Hepatocyte (in vitro differentiated cells): Measurements from ENCODE around the gene THRAP3.
"Not testable (repeated sequence)": the region's sequence is repeated elsewhere in the genome, so short reads cannot be mapped to it uniquely, and the experiment has no call there.

Source experiments
- EZH2 ChIP-seq: fragments of 200-600 bp; sonication (generic); IDR thresholded peaks from 2 replicates; pipeline ENCODE4 v1.6.1; 2016; ENCODE audit warnings: antibody characterized with exemption, mild to moderate bottlenecking, borderline replicate concordance
- EZH2phosphoT487 ChIP-seq: fragments of 200-600 bp; sonication (generic); IDR thresholded peaks from one replicate; pipeline ENCODE4 v1.6.1; 2018; ENCODE audit warnings: antibody characterized with exemption, mild to moderate bottlenecking, low read depth, moderate library complexity; ENCODE audit not compliant: unreplicated experiment, severe bottlenecking
- TF ChIP-seq, protein P1 (sequence below): fragments of 200-600 bp; sonication (generic); IDR thresholded peaks from 2 replicates; pipeline ENCODE4 v1.5.1; 2016; ENCODE audit warnings: antibody characterized with exemption, mild to moderate bottlenecking; ENCODE audit not compliant: poor library complexity

DNA sequence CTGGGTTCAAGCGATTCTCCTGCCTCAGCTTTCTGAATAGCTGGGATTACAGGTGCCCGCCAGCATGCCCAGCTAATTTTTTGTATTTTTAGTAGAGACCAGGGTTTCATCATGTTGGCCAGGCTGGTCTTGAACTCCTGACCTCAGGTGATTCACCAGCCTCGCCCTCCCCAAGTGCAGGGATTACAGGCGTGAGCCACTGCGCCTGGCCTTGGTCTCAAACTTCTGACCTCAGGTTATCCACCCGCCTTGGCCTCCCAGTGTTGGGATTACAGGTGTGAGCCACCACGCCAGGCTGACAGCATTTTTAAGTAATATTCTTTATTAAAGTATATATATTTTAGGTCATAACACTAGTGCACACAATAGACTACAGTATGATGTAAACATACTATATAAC, 2.3 kb upstream of the THRAP3 start:
- TF ChIP-seq, protein P1, sequence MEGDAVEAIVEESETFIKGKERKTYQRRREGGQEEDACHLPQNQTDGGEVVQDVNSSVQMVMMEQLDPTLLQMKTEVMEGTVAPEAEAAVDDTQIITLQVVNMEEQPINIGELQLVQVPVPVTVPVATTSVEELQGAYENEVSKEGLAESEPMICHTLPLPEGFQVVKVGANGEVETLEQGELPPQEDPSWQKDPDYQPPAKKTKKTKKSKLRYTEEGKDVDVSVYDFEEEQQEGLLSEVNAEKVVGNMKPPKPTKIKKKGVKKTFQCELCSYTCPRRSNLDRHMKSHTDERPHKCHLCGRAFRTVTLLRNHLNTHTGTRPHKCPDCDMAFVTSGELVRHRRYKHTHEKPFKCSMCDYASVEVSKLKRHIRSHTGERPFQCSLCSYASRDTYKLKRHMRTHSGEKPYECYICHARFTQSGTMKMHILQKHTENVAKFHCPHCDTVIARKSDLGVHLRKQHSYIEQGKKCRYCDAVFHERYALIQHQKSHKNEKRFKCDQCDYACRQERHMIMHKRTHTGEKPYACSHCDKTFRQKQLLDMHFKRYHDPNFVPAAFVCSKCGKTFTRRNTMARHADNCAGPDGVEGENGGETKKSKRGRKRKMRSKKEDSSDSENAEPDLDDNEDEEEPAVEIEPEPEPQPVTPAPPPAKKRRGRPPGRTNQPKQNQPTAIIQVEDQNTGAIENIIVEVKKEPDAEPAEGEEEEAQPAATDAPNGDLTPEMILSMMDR = not testable (repeated sequence)
- not testable (repeated sequence) for TF ChIP-seq EZH2phosphoT487, EZH2
